ENCODE measurements around the gene CD151. TPM values are rescaled to one million over a fixed set of nuclear protein-coding genes. Genes with fewer than 3 reads are reported as not detected.
A peak's percentile ranks its signal among the peaks of the same experiment; 100 is the strongest.

Gene CD151
- total RNA-seq, 8 experiments from 2014 or later, result 43.0 to 311 (median 121) TPM

DNA sequence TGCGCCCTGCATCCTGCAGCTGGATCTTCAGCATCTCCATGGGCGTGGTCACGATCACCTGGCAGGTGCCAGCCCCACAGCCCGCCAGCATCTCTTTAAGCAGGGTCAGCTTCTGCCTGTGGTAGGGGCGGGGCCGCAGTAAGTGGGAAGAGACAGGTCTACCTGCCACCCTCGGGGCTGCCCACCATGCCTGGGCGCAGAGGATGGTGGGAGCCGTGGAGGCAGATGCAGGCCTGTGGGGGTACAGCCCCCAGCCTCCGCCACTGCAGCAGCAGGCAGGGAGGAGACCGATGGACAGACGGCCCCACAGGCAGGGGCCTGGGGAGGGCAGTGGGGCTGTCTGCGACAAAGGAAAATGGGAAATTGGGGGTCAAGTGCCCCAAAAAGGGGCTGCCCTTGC, 39.9 kb upstream of the CD151 start:
- Histone ChIP-seq H3K4me3 (no peak overlapping the region), H3K27ac (no peak overlapping the region), H3K4me1 (replicated peaks in 1 of 2) (peaks cover 30 to 51% of the 10 kb centered on the region in 2 donors)
- no peak for ATAC-seq (replicated peaks in 6 of 8)
- in situ Hi-C loops (cut with MboI; ENCODE audit: low pct_unique_long_range_greater_than_20kb in 2 of 9, low sequenced_read_pairs in 9 of 9, unreplicated experiment in 9 of 9), result no loop called here
- 98 to 100% methylated on average over 2 to 7 of the region's 13 CpGs; no CpG with 5 or more reads in 8 of the 10 experiments for WGBS, 10 experiments

DNA sequence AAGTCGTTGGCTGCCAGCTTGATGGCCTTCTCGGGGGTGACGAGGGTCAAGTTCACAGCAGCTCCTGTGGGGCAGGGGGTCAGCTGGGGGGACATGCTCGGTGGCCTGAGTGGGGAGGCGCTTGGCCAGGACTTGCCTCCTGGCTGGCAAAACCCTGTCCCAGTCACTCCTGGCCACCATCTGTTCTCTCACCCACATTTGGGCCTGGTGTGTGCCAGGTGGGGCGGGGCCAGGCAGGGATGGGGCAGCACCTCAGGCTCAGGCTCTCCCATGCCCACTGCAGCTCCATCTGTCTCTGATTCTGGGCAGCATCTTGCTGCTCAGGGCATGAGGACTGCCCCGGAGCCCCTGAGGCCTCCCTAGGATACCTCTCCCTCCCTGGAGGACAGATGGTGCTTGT, 39.2 kb upstream of the CD151 start:
- WGBS, 10 experiments, result 72 to 80% methylated on average over 2 of the region's 7 CpGs; no CpG with 5 or more reads in 8 of the 10 experiments
- H3K4me1 ChIP-seq (replicated peaks in 1 of 2), result peaks cover 32 to 51% of the 10 kb centered on the region in 2 donors
- ATAC-seq (replicated peaks in 6 of 8), result no peak

DNA sequence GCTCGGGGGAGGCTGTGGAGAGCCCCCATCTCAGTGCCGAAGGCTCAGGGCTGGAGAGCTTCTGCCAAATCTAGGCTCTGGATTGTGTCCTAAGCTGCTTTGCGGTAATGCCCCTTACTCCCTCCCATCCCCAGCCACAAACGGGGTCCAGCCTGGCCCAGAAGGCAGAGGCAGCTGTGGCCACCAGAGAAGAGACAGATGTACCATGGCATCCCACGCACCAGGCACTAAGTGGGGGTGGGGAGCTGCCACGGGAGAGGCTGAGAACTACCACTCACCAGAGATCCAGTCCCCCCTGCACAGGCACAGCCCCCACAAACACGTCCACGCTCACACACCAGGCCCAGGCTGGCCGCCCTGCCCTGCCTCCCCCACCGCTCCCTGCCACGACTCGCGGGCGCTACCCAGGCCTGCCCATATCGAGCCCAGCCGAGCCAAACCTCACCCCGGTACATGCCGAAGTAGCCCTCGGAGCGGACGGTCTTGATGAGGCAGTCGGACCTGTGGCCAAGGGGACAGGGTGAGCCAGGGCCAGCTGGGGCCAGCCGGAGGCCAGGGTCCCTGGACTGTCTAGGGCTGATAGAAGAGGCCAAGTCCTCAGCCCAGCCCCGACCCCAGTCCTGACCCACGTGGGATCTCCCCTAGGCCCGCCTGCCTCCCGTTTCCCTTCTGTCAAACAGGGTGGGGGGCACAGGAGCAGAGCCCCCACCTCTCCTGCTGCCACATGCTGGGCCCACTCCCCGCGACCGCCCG, 38.6 kb upstream of the CD151 start:
- Histone ChIP-seq H3K4me3 (no peak overlapping the region), H3K4me1 (replicated peaks in 1 of 2) (peaks cover 26 to 47% of the 10 kb centered on the region in 2 donors), H3K27ac (no peak overlapping the region)
- no peak for ATAC-seq (replicated peaks in 6 of 8)
- 80 to 88% (median 81%) methylated on average over 4 to 5 of the region's 31 CpGs; no CpG with 5 or more reads in 7 of the 10 experiments for WGBS, 10 experiments
- in situ Hi-C loops (cut with MboI; ENCODE audit: low pct_unique_long_range_greater_than_20kb in 2 of 9, low sequenced_read_pairs in 9 of 9, unreplicated experiment in 9 of 9), result no loop called here

More for the DNA sequence above, 39.2 kb upstream of the CD151 start:
- in situ Hi-C loops (cut with MboI; ENCODE audit: low pct_unique_long_range_greater_than_20kb in 2 of 9, low sequenced_read_pairs in 9 of 9, unreplicated experiment in 9 of 9), result no loop called here
- H3K4me3 ChIP-seq, result no peak overlapping the region
- no peak overlapping the region for H3K27ac ChIP-seq

DNA sequence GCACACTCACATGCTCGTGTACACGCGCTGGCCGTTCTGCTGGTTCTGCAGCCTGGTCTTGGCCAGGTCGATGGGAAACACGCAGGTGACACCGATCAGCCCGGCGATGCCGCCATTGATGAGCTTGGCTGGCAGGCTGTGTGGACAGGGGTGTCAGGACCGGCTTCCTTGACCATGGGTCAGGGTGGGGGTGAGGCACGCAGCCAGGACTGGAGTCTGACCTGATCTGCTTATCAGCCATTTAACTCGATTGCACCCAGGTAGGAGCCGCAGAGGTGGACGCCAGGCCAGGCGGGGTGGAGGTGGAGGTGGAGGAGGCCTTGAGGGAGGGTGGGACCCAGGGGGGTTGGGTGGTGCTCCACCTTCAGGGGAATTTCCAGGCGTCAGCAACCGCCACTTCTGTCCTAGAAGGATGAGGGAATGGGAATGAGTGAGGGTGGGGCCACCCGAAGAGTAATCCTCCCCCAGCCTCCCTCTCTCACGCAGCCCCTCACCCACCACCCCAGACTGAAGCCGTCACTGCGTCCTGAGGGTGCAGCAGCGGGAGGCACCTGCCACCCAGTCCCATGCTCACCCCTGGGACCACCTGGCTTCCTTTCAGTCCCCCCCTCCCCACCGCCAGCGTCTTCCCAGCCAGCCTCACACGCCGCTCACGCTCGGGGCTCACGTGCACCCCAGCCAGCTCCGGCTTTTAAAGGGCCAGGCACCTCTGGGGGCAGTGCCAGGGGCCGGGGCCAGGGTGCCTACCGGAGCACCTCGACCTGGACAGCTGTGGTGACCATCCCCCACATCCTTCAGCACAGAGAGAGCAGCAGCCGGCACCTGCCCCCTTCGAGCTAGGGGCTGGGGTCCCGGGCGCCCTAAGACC, 37.8 kb upstream of the CD151 start:
- ATAC-seq (replicated peaks in 6 of 8), result peak in 1 of 8 experiments; percentile 2
- in situ Hi-C loops (cut with MboI; ENCODE audit: low pct_unique_long_range_greater_than_20kb in 2 of 9, low sequenced_read_pairs in 9 of 9, unreplicated experiment in 9 of 9), result no loop called here
- peak overlapping the region; percentile 54 to 79 (median 61) for H3K4me3 ChIP-seq
- WGBS, 10 experiments, result 100% methylated on average over 2 of the region's 38 CpGs; no CpG with 5 or more reads in 9 of the 10 experiments
- peaks cover 23 to 39% of the 10 kb centered on the region in 2 donors for H3K4me1 ChIP-seq (replicated peaks in 1 of 2)
- H3K27ac ChIP-seq, result peak overlapping the region; percentile 95 to 97

DNA sequence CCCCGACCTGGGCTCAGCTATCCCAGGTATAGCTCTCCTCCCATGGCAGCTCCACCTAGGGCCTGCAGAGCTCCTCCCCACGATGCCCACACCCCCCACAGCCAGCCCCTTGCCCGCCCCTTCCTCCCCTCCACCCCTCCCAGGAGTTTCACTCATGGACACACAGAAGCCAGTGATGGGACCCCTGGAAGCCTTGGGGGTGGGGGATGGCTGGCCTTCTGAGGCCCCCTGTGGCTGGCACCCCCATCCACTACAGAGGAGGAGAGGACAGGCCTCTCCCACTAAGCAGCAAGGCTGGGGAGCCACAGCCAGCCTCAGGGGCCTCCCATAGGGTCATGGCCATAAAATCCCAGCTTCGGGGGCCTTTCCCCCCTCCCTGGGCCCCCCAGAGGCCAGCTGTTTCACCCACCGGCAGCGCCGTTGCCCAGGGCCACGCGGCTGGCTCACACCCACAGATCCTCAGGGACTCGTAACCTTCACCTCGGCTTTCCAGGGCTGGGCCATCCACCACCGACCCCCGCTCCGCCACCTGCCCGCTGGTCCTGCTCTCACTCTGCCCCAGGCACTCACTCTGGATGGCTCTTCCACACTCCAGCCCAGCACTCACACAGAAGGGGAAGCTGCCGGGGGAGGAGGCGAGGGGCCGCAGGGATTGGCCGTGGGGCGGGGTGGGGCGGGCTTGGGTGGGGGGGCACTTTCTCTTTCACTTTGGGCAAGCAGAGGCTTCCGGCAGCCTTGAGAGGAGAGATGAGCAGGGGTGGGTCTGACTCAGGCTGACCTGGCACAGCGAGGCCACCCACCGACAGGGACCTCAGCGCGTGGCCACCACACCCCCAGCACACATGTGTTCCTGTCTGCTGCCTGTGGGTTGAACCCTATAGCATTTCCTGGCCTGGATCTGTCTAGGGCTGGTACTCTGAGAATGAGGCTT, 36.9 kb upstream of the CD151 start:
- in situ Hi-C loops (cut with MboI; ENCODE audit: low pct_unique_long_range_greater_than_20kb in 2 of 9, low sequenced_read_pairs in 9 of 9, unreplicated experiment in 9 of 9), result no loop called here

DNA sequence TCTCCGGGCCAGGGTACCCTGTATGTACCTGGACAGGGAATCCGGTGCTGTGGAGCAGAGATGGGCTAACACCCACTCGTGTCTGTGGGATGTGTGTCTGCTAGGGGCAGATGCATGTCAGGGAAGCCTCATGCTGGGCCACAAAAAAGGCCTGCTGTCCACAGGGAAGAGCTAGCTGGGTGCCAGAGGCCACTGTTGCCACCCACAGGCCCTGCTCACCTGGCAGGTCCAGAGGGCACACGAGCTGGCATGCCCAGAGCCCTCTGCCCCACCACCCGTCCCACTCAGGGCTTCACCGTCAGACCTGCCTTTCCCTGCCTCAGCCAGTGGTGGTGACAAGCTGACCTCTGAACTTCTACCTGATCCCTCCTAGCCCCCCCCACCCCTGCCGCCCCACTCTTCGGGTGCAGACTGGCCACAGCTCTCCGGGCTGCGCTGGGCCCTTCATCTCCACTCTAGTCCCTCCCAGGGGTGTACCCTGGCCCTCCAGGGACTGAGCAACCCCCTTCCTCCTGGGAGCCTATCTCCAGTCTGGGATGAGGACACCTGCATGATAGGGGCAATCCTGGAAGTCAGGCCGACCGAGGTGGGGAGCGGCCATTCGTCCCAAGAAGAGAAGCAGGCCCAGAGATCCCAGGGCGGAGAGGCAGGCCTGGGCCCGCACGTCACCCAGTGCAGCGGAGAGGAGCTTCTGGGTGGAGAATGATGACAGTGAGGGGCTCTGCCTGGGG, 36.0 kb upstream of the CD151 start:
- 0 to 20% (median 6%) methylated on average over 1 to 6 of the region's 18 CpGs; no CpG with 5 or more reads in 7 of the 10 experiments for WGBS, 10 experiments
- H3K27ac ChIP-seq, result peak overlapping the region; percentile 95 to 97
- ATAC-seq (replicated peaks in 6 of 8), result peak in 5 of 8 experiments; percentile 0 to 2 (median 0)
- in situ Hi-C loops (cut with MboI; ENCODE audit: low pct_unique_long_range_greater_than_20kb in 2 of 9, low sequenced_read_pairs in 9 of 9, unreplicated experiment in 9 of 9), result no loop called here
- H3K4me3 ChIP-seq, result peak overlapping the region; percentile 54 to 79 (median 61)
- H3K4me1 ChIP-seq (replicated peaks in 1 of 2), result peaks cover 23 to 28% of the 10 kb centered on the region in 2 donors

More for the DNA sequence above, 36.9 kb upstream of the CD151 start:
- Histone ChIP-seq H3K27ac (peak overlapping the region; percentile 95 to 97), H3K4me1 (replicated peaks in 1 of 2) (peaks cover 23 to 30% of the 10 kb centered on the region in 2 donors), H3K4me3 (peak overlapping the region; percentile 54 to 79 (median 61))
- ATAC-seq (replicated peaks in 6 of 8), result peak; percentile 35 to 58 (median 42)
- no CpG with 5 or more reads among the region's 26 CpGs for WGBS, 10 experiments

DNA sequence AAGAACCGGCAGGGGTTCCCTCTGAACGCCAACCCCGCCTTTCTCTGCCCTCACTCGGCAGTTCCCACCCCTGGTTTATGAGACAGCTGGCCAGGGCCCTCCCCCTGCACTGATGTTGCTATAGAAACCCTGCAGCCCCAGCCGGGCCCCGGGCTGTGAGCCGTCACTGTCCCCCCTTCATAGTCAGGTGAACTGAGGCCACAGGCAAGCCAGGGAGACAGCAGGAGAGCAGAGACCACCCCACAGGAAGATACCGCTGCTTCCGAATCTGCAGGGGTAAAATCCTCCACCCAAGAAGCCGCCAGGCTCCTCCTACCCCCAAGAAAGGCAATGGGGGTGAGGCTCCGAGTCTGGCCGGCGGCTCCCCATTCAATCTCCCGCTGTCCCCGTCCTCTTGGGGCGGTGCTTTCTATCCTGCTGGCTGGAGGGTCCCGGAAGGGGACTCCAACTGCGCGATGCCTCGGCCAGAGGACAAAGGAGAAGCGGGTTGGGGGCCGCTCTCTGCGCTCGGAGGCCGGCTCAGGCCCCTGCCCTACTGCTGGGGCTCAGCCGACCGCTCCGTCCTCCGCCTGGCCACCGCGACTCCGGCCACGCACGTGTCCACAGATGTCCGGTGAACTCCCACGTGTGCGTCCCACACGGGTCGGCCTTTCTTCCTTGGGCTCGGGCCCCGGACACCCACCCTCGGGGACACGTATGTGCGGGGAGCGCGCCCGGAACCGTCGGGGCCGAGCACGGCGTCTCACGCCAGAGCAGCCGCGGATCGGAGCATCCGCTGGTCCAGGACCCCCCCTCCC, 35.3 kb upstream of the CD151 start:
- ATAC-seq (replicated peaks in 6 of 8), result peak; percentile 40 to 76 (median 68)
- whole genome bisulfite sequencing, 10 experiments, result 0% methylated on average over 3 to 7 of the region's 57 CpGs; no CpG with 5 or more reads in 6 of the 10 experiments
- in situ Hi-C loops (cut with MboI; ENCODE audit: low pct_unique_long_range_greater_than_20kb in 2 of 9, low sequenced_read_pairs in 9 of 9, unreplicated experiment in 9 of 9), result no loop called here

DNA sequence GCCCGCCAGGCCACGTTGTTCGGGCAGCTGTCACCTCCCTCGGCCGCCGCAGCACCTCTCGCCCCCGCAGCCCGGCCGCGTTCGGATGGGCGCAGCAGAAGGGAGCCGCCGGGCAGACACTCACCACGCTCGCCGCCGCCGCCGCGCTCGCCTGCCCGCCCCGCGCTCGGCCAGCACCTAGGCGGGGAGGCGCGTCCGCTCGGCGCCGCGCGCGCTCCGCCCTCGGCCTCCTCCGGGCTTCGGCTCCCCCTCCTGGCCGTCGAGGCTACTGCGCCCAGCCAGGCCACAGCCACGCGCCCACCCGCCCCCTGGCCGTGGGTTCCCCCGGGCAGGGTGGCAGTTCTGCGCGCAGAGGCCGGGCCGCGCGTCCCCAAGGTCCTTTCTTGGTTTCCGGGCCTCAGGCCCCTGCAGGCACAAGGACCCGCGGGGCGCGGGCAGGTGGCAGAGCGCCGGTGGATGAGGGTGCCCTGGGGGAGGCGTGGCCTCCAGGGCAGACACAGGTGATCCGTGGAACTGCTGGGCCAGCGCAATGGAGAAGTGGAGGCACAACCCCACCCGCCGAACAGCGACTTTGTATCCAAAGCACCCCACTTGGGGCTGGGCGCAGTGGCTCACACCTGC, 34.5 kb upstream of the CD151 start, which contains the start of gene SLC25A22:
SLC25A22 (minus strand) TSS at position 189 of the 621 bp plus-strand sequence. CDS start 3,275 bp downstream, outside the sequence.
- in situ Hi-C loops (cut with MboI; ENCODE audit: low pct_unique_long_range_greater_than_20kb in 2 of 9, low sequenced_read_pairs in 9 of 9, unreplicated experiment in 9 of 9), result no loop called here
- peak; percentile 31 to 64 (median 39) for ATAC-seq (replicated peaks in 6 of 8)
- peaks cover 23 to 28% of the 10 kb centered on the region in 2 donors for H3K4me1 ChIP-seq (replicated peaks in 1 of 2)
- H3K27ac ChIP-seq, result peak within 1 kb of the TSS; percentile 95 to 97
- WGBS, 10 experiments, result 0 to 11% (median 3%) methylated on average over 1 to 5 of the region's 69 CpGs; no CpG with 5 or more reads in 7 of the 10 experiments
- H3K4me3 ChIP-seq, result peak within 1 kb of the TSS; percentile 54 to 79 (median 61)

More for the DNA sequence above, 35.3 kb upstream of the CD151 start:
- Histone ChIP-seq H3K4me1 (replicated peaks in 1 of 2) (peaks cover 23 to 28% of the 10 kb centered on the region in 2 donors), H3K4me3 (peak overlapping the region; percentile 54 to 79 (median 61)), H3K27ac (peak overlapping the region; percentile 95 to 97)

DNA sequence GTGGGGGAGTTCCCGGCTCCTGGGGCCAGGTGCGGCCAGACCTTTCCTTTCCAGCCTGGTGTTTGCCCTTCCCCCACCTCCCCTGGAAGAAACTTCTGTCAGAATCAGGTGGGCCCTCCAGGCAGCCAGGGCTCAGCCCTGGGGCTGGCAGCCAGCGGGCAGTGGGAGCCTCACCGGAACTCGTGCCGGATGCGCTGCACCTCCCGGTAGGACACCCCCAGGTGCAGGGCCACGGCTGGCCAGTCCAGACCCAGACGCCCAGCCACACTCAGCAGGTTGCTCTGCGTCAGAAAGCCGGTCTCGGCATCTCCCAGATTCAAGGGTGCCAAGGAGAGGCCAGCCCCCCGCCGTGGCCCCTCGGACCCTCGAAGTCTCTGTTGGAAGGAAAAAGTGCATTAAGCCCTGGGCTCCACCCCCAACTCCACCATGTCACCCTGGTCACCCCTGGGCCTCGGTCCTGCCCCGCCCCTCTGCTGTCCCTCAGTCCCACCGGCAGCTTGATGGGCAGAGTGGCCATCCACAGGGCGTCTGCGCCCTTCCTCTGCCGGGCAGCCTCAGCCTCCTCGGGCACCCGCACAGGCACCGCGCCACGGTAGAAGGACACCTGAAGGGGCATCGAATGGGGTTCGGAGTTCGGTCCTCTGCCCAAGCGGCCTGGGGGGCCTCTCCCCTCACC, 33.0 kb upstream of the CD151 start:
- no CpG with 5 or more reads among the region's 32 CpGs for WGBS, 10 experiments
- in situ Hi-C loops (cut with MboI; ENCODE audit: low pct_unique_long_range_greater_than_20kb in 2 of 9, low sequenced_read_pairs in 9 of 9, unreplicated experiment in 9 of 9), result no loop called here
- no peak for ATAC-seq (replicated peaks in 6 of 8)
- peaks cover 31 to 36% of the 10 kb centered on the region in 2 donors for H3K4me1 ChIP-seq (replicated peaks in 1 of 2)
- H3K27ac ChIP-seq, result no peak overlapping the region
- H3K4me3 ChIP-seq, result no peak overlapping the region

DNA sequence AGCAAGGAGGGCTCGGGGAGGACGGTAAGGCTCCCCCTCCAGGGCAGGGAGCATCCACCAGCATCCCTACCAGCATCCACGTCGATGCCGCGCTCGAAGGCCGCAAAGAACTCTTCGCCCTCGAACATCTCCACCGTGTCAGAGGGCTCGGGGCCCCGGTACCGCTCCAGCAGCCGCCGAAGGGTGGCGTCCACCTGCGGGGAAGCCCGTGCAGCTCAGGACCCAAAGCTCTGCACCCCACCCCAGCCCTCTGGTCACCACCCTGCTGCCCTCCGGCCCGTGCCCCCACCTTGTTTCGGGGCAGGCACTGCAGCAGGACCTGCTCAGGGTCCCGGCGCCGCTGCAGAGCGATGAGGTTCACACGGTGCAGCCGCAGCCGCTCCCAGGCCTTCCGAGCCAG, 32.3 kb upstream of the CD151 start:
- Histone ChIP-seq H3K27ac (no peak overlapping the region), H3K4me3 (no peak overlapping the region), H3K4me1 (replicated peaks in 1 of 2) (peaks cover 25 to 30% of the 10 kb centered on the region in 2 donors)
- no peak for ATAC-seq (replicated peaks in 6 of 8)
- in situ Hi-C loops (cut with MboI; ENCODE audit: low pct_unique_long_range_greater_than_20kb in 2 of 9, low sequenced_read_pairs in 9 of 9, unreplicated experiment in 9 of 9), result no loop called here
- WGBS, 10 experiments, result no CpG with 5 or more reads among the region's 30 CpGs
